Measurements from ENCODE around the gene ARHGEF3. TPM values are rescaled to one million over a fixed set of nuclear protein-coding genes. Genes with fewer than 3 reads are reported as not detected.
A peak's percentile ranks its signal among the peaks of the same experiment; 100 is the strongest.
"Not testable (repeated sequence)": the region's sequence is repeated elsewhere in the genome, so short reads cannot be mapped to it uniquely, and the experiment has no call there.

The ARHGEF3 gene
- total and polyA plus RNA-seq, 8 donors = 19.5 to 34.1 (median 24.4) TPM

DNA sequence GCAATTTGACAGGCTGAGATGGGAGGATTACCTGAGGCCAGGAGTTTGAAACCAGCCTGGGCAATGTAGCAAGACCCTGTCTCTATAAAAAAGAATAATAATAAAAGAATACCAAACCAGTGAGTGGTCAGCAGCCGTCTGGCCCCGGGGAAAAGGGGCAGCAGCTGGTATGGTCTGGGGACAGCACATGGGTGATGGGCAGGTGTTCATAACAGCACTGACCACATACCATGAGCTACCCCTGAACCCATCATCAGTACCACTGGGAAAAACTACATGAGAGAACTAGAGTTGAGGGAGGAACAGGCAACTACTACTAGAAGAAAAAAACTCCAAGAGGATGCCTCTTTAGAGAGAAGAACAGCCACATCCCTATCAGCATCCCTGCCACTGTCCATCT, 40.7 kb downstream of the ARHGEF3 start:
- peaks cover 15 to 47% of the 10 kb centered on the region in 2 donors for H3K4me1 ChIP-seq
- no peaks in the 10 kb centered on the region for H3K9me3 ChIP-seq
- no peaks in the 10 kb centered on the region for H3K36me3 ChIP-seq
- ATAC-seq = no peak
- H3K4me3 ChIP-seq = no peak overlapping the region
- H3K27ac ChIP-seq = peak overlapping the region in 1 of 2 donors; percentile 4
- no peak for DNase-seq
- TF ChIP-seq, protein P1, sequence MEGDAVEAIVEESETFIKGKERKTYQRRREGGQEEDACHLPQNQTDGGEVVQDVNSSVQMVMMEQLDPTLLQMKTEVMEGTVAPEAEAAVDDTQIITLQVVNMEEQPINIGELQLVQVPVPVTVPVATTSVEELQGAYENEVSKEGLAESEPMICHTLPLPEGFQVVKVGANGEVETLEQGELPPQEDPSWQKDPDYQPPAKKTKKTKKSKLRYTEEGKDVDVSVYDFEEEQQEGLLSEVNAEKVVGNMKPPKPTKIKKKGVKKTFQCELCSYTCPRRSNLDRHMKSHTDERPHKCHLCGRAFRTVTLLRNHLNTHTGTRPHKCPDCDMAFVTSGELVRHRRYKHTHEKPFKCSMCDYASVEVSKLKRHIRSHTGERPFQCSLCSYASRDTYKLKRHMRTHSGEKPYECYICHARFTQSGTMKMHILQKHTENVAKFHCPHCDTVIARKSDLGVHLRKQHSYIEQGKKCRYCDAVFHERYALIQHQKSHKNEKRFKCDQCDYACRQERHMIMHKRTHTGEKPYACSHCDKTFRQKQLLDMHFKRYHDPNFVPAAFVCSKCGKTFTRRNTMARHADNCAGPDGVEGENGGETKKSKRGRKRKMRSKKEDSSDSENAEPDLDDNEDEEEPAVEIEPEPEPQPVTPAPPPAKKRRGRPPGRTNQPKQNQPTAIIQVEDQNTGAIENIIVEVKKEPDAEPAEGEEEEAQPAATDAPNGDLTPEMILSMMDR (IDR thresholded peaks at IDR 0.05) = no peak
- intact Hi-C loops (cut with DNase I) = no loop called here
- H3K27me3 ChIP-seq = no peaks in the 10 kb centered on the region

DNA sequence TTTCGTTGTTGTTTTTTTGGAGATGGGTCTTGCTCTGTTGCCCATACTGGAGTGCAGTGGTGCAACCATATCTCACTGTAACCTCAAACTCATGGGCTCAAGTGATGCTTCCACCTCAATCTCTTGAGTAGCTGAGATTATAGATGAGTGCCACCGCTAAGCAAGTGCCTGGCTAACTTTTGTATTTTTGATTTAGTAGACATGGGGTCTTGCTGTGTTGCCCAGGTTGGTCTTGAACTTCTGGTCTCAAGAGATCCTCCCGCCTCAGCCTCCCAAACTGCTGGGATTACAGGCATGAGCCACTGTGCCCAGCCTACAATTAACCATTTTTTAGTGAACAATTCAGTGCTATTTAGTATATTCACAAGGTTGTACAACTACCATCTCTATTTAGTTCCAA, 42.2 kb downstream of the ARHGEF3 start:
- Histone ChIP-seq H3K36me3 (no peaks in the 10 kb centered on the region), H3K9me3 (no peaks in the 10 kb centered on the region), H3K4me3 (no peak overlapping the region), H3K27me3 (no peaks in the 10 kb centered on the region), H3K27ac (peak overlapping the region; percentile 80 to 83), H3K4me1 (peaks cover 26 to 61% of the 10 kb centered on the region in 2 donors)
- TF ChIP-seq, protein P1 (IDR thresholded peaks at IDR 0.05) = no peak
- DNase-seq (no peak), ATAC-seq (no peak)
- intact Hi-C loops (cut with DNase I) = no loop called here

DNA sequence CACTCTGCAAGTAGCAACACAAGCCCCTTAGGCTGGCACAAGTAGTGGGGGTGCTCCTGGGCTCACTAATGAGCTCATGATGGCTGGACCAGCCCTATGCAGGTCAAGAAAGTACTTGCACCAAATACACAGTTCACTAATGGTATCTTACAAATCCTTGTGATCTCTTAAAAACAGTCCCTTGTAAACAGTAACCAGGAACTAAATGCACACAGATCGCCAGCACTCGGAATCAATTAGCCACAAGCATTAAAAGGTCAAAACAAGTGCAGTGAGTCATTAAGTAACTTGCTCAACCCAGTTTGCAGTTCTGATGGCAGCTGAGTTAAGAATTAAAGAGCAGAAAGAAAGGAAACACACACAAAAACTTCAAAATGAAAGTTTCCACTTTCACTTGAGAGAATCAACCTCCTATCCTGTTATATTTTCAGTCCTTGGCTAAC, 43.2 kb downstream of the ARHGEF3 start:
- peaks cover 29 to 70% of the 10 kb centered on the region in 2 donors for H3K4me1 ChIP-seq
- TF ChIP-seq, protein P1 (IDR thresholded peaks at IDR 0.05) = no peak
- intact Hi-C loops (cut with DNase I) = no loop called here
- H3K27ac ChIP-seq = peak overlapping the region; percentile 80 to 83
- H3K36me3 ChIP-seq = no peaks in the 10 kb centered on the region
- ATAC-seq = peak; percentile 84
- H3K27me3 ChIP-seq = no peaks in the 10 kb centered on the region
- H3K9me3 ChIP-seq = no peaks in the 10 kb centered on the region
- no peak overlapping the region for H3K4me3 ChIP-seq
- peak in 2 of 4 donors; percentile 44 to 70 for DNase-seq

DNA sequence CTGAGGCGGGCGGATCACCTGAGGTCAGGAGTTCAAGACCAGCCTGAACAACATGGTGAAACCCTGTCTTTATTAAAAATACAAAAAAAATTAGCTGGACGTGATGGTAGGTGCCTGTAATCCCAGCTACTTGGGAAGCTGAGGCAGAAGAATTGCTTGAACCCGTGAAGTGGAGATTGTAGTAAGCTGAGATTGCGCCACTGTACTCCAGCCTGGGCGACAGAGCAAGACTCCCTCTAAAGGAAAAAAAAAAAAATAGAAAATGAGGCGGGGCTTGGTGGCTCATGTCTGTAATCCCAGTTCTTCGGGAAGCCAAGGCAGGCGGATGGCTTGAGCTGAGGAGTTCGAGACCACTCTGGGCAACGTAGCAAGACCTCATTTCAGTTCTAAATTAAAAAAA, 43.7 kb downstream of the ARHGEF3 start:
- H3K27me3 ChIP-seq; DNase-seq; H3K9me3 ChIP-seq; intact Hi-C loops (cut with DNase I); H3K4me3 ChIP-seq; H3K36me3 ChIP-seq: not testable (repeated sequence)
- peak; percentile 5 for ATAC-seq
- H3K27ac ChIP-seq = peak overlapping the region; percentile 80 to 83
- peaks cover 29 to 76% of the 10 kb centered on the region in 2 donors for H3K4me1 ChIP-seq

DNA sequence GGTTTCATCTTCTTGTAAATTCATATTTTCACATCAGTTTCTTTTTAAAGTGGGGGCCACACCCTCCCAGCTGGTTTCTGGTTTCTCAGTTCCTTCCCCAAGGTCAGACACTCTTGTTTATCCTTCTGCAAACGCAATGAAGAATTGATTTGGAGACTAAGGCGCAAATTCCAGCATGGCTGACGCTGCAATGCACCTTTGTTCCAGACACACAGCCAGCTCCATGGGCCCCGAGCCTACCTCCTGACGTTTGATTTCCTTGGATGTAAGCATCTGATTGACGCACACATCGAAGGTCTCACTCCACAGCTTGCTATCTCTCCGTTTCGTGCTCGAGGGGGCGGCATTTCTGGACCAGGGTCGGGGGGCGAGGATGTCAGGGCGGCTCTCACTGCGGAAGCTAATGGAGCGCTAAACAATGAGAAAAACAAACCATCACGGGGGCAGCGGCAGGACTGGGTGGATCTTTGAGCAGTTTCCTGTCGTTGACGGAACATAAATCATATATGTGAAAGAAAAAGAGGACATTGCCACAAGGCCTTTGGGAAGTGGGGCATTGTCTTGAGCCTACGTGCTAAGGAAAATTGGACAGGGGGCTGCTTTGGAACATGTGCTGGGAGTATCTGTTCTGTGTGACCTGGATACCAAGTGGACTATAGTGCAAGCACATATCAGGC, 46.9 kb downstream of the ARHGEF3 start:
- Histone ChIP-seq H3K9me3 (no peaks in the 10 kb centered on the region), H3K36me3 (peaks cover 0 to 14% of the 10 kb centered on the region in 2 donors), H3K4me3 (peak overlapping the region in 1 of 2 donors; percentile 24), H3K27me3 (no peaks in the 10 kb centered on the region), H3K4me1 (peaks cover 26 to 90% of the 10 kb centered on the region in 2 donors), H3K27ac (peak overlapping the region; percentile 74 to 82)
- intact Hi-C loops (cut with DNase I) = no loop called here
- TF ChIP-seq, protein P1 (IDR thresholded peaks at IDR 0.05) = no peak
- ATAC-seq (no peak), DNase-seq (peak in 1 of 4 donors; percentile 24)

All from left lung (tissue), 10 donors.